Chondrocyte (in vitro differentiated cells): ENCODE data around the gene HMCN2. TPM values are rescaled to one million over a fixed set of nuclear protein-coding genes. Genes with fewer than 3 reads are reported as not detected.

ENCODE experiments used
- DNase-seq: peaks from one replicate; pipeline ENCODE4 v3.0.0; 2021; ENCODE audit warnings: mixed read lengths, low spot score
- H3K27ac Mint-ChIP-seq: one replicate; pipeline ENCODE4 v1.8.0; 2021; ENCODE audit warnings: mild to moderate bottlenecking, moderate library complexity, mixed read lengths; ENCODE audit not compliant: unreplicated experiment
- H3K27me3 Mint-ChIP-seq: 2 replicates; pipeline ENCODE4 v1.8.0; 2021; ENCODE audit warnings: low read depth, mixed read lengths
- H3K36me3 Mint-ChIP-seq: 2 replicates; pipeline ENCODE4 v1.8.0; 2021; ENCODE audit warnings: low read depth, mixed read lengths
- H3K4me1 Mint-ChIP-seq: 2 replicates; pipeline ENCODE4 v1.8.0; 2021; ENCODE audit warnings: low read depth, mild to moderate bottlenecking, mixed read lengths
- H3K4me3 Mint-ChIP-seq: one replicate; pipeline ENCODE4 v1.8.0; 2021; ENCODE audit warnings: mild to moderate bottlenecking, moderate library complexity, mixed read lengths; ENCODE audit not compliant: unreplicated experiment
- H3K9me3 Mint-ChIP-seq: 2 replicates; pipeline ENCODE4 v1.8.0; 2021; ENCODE audit warnings: low read depth, mixed read lengths
- total RNA-seq: library from RNA; stranded (reverse); gene quantifications from 3 replicates; pipeline ENCODE4 v1.2.1, GENCODE V29; 2021
- TF ChIP-seq, protein P1 (sequence below): fragments of 200-600 bp; sonication (generic); IDR thresholded peaks from 2 replicates; pipeline ENCODE4 v1.5.0; 2021; ENCODE audit warnings: antibody characterized with exemption, mild to moderate bottlenecking, moderate library complexity

The HMCN2 gene
- total RNA-seq, 1 donor from 2014 or later, result 0.05 TPM

- Mint-ChIP-seq H3K27ac (no peak overlapping the region), H3K4me3 (no peak overlapping the region), H3K27me3 (peaks cover 68% of the 10 kb centered on the region), H3K9me3 (no peaks in the 10 kb centered on the region), H3K36me3 (no peaks in the 10 kb centered on the region), H3K4me1 (peaks cover 4% of the 10 kb centered on the region)
- TF ChIP-seq, protein P1, sequence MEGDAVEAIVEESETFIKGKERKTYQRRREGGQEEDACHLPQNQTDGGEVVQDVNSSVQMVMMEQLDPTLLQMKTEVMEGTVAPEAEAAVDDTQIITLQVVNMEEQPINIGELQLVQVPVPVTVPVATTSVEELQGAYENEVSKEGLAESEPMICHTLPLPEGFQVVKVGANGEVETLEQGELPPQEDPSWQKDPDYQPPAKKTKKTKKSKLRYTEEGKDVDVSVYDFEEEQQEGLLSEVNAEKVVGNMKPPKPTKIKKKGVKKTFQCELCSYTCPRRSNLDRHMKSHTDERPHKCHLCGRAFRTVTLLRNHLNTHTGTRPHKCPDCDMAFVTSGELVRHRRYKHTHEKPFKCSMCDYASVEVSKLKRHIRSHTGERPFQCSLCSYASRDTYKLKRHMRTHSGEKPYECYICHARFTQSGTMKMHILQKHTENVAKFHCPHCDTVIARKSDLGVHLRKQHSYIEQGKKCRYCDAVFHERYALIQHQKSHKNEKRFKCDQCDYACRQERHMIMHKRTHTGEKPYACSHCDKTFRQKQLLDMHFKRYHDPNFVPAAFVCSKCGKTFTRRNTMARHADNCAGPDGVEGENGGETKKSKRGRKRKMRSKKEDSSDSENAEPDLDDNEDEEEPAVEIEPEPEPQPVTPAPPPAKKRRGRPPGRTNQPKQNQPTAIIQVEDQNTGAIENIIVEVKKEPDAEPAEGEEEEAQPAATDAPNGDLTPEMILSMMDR, result no peak
- DNase-seq, result peak; percentile 28
Observed at GRCh38 chr9:130262061-130262745, 3.4 kb upstream of the HMCN2 start.

DNA sequence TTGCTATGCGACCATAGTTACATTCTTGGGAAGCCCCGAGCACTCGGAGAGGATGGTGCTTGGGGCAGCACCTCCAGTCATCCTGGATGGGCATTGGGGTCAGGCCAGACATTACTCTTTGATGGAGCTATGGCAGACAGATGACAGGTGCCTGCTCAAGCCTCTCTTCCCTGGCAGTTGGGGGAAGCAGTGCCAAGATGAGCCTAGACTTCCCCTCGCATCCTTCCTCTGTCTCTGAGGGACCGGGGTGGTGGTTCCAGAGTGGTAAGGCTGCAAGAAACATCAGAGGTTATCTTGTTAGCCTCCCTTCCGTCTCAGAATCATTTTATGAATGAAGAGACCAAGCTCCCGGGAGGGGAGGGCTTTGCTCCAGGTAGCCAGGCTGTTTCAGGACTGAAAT lies 2.8 kb upstream of the HMCN2 start:
- peak; percentile 38 for DNase-seq
- no peaks in the 10 kb centered on the region for H3K36me3 Mint-ChIP-seq
- no peak overlapping the region for H3K27ac Mint-ChIP-seq
- peaks cover 4% of the 10 kb centered on the region for H3K4me1 Mint-ChIP-seq
- peaks cover 68% of the 10 kb centered on the region for H3K27me3 Mint-ChIP-seq
- H3K9me3 Mint-ChIP-seq, result no peaks in the 10 kb centered on the region
- no peak overlapping the region for H3K4me3 Mint-ChIP-seq
- TF ChIP-seq, protein P1, result no peak

GRCh38 chr9:130263601-130264413 lies 1.8 kb upstream of the HMCN2 start:
- Mint-ChIP-seq H3K9me3 (no peaks in the 10 kb centered on the region), H3K4me3 (no peak overlapping the region), H3K4me1 (peaks cover 4% of the 10 kb centered on the region), H3K27ac (no peak overlapping the region), H3K36me3 (no peaks in the 10 kb centered on the region), H3K27me3 (peaks cover 76% of the 10 kb centered on the region)
- DNase-seq, result peak; percentile 74
- TF ChIP-seq, protein P1, result peak; percentile 19

DNA sequence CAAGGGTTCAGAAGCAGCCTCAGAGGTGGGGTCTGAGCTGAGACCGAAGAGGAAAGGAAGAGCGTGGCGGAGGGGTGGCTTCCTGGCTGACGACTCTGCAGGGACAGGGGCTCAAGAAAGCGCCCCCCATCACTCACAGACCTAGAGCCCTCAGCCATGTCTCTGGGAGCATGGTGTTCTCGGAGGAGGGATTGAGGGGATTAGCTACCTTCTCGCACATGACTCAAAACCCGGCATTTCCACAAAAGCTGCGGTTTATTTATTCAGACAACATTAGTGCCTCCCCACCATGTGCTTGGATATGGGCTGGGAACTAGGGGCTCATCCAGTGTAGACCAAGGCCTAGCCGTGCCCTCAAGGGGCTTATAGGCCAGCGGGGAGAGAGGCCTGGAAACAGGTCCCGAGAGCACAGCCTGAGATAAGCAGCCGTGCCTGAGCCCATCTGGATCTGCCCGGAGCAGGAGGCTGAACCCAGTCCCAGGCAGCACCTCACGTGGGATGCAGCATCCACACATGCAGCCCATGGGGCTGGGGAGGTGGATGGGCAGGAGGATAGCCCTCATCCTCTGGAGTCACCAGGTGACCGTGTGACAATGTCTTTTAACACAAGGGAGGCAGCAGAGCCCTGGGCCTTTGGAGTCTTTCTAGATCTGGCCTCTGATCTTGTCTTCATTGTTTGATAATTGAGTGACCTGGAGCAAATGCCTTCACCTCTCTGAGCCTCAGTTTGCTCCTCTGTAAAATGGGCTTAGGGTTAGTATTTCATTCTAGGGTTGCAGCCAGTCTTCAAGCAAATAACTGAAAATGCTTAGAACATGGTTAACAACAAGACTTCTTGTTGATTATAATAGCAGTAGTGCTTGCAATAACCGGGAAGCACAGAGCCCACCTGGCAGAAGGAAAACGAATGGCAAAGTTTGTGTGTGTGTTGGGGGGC lies 878 bp upstream of the HMCN2 start:
- Mint-ChIP-seq H3K4me1 (peaks cover 4% of the 10 kb centered on the region), H3K4me3 (no peak overlapping the region), H3K27me3 (peaks cover 76% of the 10 kb centered on the region), H3K27ac (no peak overlapping the region), H3K9me3 (no peaks in the 10 kb centered on the region), H3K36me3 (no peaks in the 10 kb centered on the region)
- TF ChIP-seq, protein P1, result no peak
- peak; percentile 77 for DNase-seq
